Psoas muscle (tissue), 8 donors: ENCODE results near the gene CFTR. TPM values are rescaled to one million over a fixed set of nuclear protein-coding genes. Genes with fewer than 3 reads are reported as not detected.
A peak's percentile ranks its signal among the peaks of the same experiment; 100 is the strongest.
"Not testable (repeated sequence)": the region's sequence is repeated elsewhere in the genome, so short reads cannot be mapped to it uniquely, and the experiment has no call there.

Source experiments
- ATAC-seq, 4 donors: fragments of 200-7000 bp; cut with Tn5 transposase; one replicate each; pipeline ENCODE4 v1.9.1; 2020; ENCODE audit warnings: moderate library complexity in 3 of 4, mild to moderate bottlenecking in 2 of 4
- DNase-seq, 2 donors: peaks; one replicate each; pipeline ENCODE4 v3.0.0-alpha.2; 2020
- H3K27ac ChIP-seq: fragments of 200-600 bp; one replicate; pipeline ENCODE4 v1.8.0; 2022
- H3K27me3 ChIP-seq, 3 donors: fragments of 200-600 bp in 1 of 3; one replicate each; pipeline versions ENCODE4 v1.6.1 to v1.8.0; 2013 to 2022; ENCODE audit warnings: low read length in 2 of 3, mild to moderate bottlenecking in 2 of 3, moderate library complexity in 1 of 3; ENCODE audit not compliant: insufficient read depth in 3 of 3
- H3K36me3 ChIP-seq, 2 donors: fragments of 200-600 bp in 1 of 2; one replicate each; pipeline versions ENCODE4 v1.6.1 to v1.8.0; 2013 to 2022; ENCODE audit warnings: low read depth in 1 of 2, mild to moderate bottlenecking in 1 of 2, moderate library complexity in 1 of 2; ENCODE audit not compliant: insufficient read depth in 1 of 2
- H3K4me1 ChIP-seq: fragments of 200-600 bp; one replicate; pipeline ENCODE4 v1.8.0; 2022
- H3K4me3 ChIP-seq: fragments of 200-600 bp; one replicate; pipeline ENCODE4 v1.8.0; 2022; ENCODE audit warnings: mild to moderate bottlenecking
- H3K9me3 ChIP-seq: fragments of 200-600 bp; one replicate; pipeline ENCODE4 v1.8.0; 2022
- CTCF ChIP-seq: fragments of 200-600 bp; IDR thresholded peaks from one replicate; pipeline ENCODE4 v1.8.0; 2022; ENCODE audit warnings: antibody characterized with exemption
- WGBS, 3 donors: extraction: QIAGEN DNeasy Blood & Tissue Kit; methylation state at CpG; one replicate each; pipeline versions ENCODE4 v1.1.6 to v1.1.7; 2013; 5-methylcytosine and 5-hydroxymethylcytosine counted together
- intact Hi-C, 2 donors: fragments of 100-400 bp; cut with DNase I; formaldehyde crosslinking; loops; one replicate each; pipeline versions ENCODE4 v1.11.0 to v1.14.2; 2022
- polyA plus RNA-seq, 3 donors: library from polyadenylated mRNA; stranded (reverse); fragments of 200-250 nt; gene quantifications; one replicate each; pipeline ENCODE4 v1.2.3, GENCODE V29; 2013
- total RNA-seq, 4 donors: library from RNA; stranded (reverse); fragmentation: NEBNext Ultra II Directional in 2 of 4; extraction: Animal tissue kit (Norgen Biotek cat#: 25700) in 2 of 4; gene quantifications; one replicate each; pipeline versions ENCODE4 v1.2.1 to v1.2.4, GENCODE V29; 2021 to 2023
- donor health status: healthy with polysubstance abuse.
- donor health status: DM: no; HTN: no; CAD: no; lungs with moderate emphysema.
- donor health status: Bipolar disorder and iron deficiency.
- donor health status: healthy.
- donor health status: DM: yes; HTN: yes; CAD: no.
- donor health status: DM: no; HTN: no; CAD: no.
- donor health status: DM: no; HTN: no; CAD: no.
- donor health status: DM: yes; HTN: yes; CAD: no.

CFTR gene
- total and polyA plus RNA-seq, 7 donors, result 0.01 to 0.06 TPM; not detected in 5

- Histone ChIP-seq H3K9me3 (no peaks in the 10 kb centered on the region), H3K36me3 (no peaks in the 10 kb centered on the region), H3K4me3 (no peak overlapping the region), H3K4me1 (no peaks in the 10 kb centered on the region), H3K27me3 (no peaks in the 10 kb centered on the region), H3K27ac (no peak overlapping the region)
- DNase-seq (no peak), ATAC-seq (no peak)
- TF ChIP-seq CTCF, result no peak
- intact Hi-C loops, result no loop called here
- 83 to 89% (median 87%) methylated on average over 4 of the region's 4 CpGs for whole genome bisulfite sequencing, 3 donors
Observed at GRCh38 chr7:117446220-117446815, 33.5 kb upstream of the CFTR start.

- no peaks in the 10 kb centered on the region for H3K9me3 ChIP-seq
- no peak overlapping the region for H3K27ac ChIP-seq
- ATAC-seq, result no peak
- 60 to 76% (median 61%) methylated on average over 2 of the region's 2 CpGs for WGBS, 3 donors
- intact Hi-C loops, result no loop called here
- TF ChIP-seq CTCF, result no peak
- no peaks in the 10 kb centered on the region for H3K4me1 ChIP-seq
- no peak for DNase-seq
- H3K27me3 ChIP-seq, result no peaks in the 10 kb centered on the region
- no peaks in the 10 kb centered on the region for H3K36me3 ChIP-seq
- H3K4me3 ChIP-seq, result no peak overlapping the region
Observed at GRCh38 chr7:117448655-117449054, 31.2 kb upstream of the CFTR start.

GRCh38 chr7:117458977-117459583, 20.7 kb upstream of the CFTR start:
- DNase-seq, result no peak

GRCh38 chr7:117459735-117460134, 20.1 kb upstream of the CFTR start:
- DNase-seq (no peak), ATAC-seq (no peak)
- no peak for TF ChIP-seq CTCF
- Histone ChIP-seq H3K27ac (no peak overlapping the region), H3K4me1 (no peaks in the 10 kb centered on the region), H3K9me3 (no peaks in the 10 kb centered on the region), H3K27me3 (no peaks in the 10 kb centered on the region), H3K4me3 (no peak overlapping the region), H3K36me3 (no peaks in the 10 kb centered on the region)
- intact Hi-C loops, result no loop called here

More at GRCh38 chr7:117458977-117459583, 20.7 kb upstream of the CFTR start:
- TF ChIP-seq CTCF, result peak; percentile 39
- Histone ChIP-seq H3K9me3 (no peaks in the 10 kb centered on the region), H3K27me3 (no peaks in the 10 kb centered on the region), H3K36me3 (no peaks in the 10 kb centered on the region), H3K27ac (no peak overlapping the region), H3K4me1 (no peaks in the 10 kb centered on the region), H3K4me3 (no peak overlapping the region)
- intact Hi-C loops, result no loop called here
- no peak for ATAC-seq
- 37 to 42% (median 39%) methylated on average over 3 of the region's 3 CpGs for WGBS, 3 donors

GRCh38 chr7:117460815-117461214, 19.0 kb upstream of the CFTR start:
- H3K27ac ChIP-seq, DNase-seq, H3K9me3 ChIP-seq, H3K27me3 ChIP-seq, H3K4me1 ChIP-seq, H3K4me3 ChIP-seq, intact Hi-C loops, H3K36me3 ChIP-seq, ATAC-seq: not testable (repeated sequence)
- WGBS, 3 donors, result 93 to 94% (median 94%) methylated on average over 3 of the region's 4 CpGs
